GM18526 (cell line): Measurements from ENCODE around the gene PHACTR1.

Experiments
- POLR2A ChIP-seq: IDR thresholded peaks from 3 replicates; pipeline ENCODE4 v1.6.1; 2011; ENCODE audit not compliant: insufficient read length; ENCODE audit errors: extremely low read depth

Gene PHACTR1

DNA sequence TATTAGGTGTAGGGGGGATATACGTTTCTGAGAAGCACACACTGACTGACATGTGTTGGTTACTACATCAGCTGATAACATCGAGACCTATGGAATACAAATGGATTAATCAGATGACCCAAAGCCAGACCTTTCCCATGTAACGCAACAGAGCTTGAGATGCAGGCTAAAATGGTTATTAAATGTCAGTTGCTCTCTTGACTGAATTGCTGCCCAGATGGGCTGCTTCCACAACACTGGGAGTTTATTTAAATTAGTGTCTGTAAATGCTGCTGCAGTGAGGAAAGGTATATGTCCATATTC is 298.8 kb downstream of the PHACTR1 start:
- no peak for TF ChIP-seq POLR2A

DNA sequence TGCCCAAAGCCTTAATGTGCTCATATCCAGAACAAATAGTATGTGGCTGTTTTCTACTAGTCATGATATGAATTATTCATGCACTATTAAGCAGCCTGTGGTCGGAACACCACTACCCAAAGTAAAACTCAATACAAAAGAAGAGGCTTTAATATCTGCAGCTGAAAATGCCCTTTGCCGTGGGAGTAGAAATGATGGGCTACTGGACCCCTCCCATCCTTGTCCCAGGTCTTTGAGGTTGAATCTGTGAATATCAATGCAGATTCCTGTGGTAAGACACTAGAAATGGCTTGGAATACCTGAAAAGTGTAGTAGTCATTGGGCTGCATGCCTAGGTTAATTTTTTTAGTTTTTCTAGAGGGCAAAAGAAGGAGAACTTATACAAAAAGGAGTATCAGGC is 308.0 kb downstream of the PHACTR1 start:
- no peak for TF ChIP-seq POLR2A

DNA sequence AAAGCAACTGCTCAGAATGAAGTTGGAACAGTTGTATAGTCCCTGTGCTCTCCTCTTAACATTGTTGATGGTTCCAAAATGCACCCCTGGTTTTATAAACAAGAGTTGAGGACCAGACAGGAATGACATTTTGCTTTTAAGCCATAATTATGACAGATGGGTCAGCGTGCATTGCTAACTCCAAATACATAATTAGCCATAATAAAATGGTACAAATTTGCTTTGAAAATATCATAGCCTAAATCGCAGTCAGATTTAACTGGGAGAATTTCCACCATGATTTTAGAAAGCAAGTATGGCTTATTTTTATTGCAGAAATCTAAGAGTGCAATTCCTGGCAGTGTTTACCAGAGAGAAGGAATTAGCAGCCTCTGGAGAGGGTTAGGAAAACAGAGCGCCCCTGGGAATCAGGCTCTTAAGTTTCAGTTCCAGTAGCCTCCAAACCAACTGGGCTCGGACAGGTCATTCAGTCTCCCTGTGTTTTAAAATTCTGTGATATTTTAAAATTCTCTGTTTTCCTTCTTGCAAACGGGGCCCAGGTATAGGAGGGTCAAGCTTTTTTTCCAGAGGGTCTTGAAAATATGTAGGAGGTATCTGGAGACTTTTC is 309.4 kb downstream of the PHACTR1 start:
- TF ChIP-seq POLR2A, result no peak

DNA sequence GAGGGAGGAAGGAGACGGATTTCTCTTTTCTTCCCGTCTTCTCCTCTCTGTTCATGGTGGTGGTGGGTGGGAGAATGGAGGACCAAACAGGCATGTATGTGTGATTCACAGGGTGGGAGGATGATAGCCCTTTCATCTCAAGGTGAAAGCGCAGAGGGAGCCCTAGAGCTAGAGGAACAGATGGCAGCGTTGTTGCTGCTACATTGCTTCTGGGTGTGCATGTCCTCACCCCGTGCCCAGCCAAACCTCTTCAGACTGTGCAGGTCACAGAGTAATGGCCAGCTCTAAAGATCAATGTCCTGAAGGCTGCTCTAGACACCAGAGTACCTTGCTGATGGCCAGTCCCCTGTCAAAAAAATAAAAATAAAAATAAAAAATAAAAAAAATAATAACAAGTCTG is 310.0 kb downstream of the PHACTR1 start:
- TF ChIP-seq POLR2A, result no peak

DNA sequence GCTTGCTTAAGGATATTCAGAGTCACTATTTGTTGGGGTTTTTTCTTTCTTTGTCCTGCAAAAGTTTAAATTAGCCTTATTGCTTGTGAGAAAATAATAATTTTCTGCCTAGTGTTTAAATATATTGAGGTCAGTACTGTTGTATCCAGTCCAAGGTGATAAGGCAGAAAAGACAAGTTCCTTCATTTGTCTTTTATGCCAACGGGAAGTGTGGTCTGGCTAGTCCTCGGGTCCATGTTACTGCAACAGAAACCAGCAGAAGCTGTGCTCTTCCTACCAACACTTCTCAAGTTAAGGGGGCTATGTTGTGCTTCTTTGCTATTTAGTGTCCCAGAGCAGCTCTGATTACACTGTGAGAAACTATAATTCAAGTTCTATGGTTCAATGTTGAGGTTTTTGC is 310.6 kb downstream of the PHACTR1 start:
- no peak for TF ChIP-seq POLR2A

DNA sequence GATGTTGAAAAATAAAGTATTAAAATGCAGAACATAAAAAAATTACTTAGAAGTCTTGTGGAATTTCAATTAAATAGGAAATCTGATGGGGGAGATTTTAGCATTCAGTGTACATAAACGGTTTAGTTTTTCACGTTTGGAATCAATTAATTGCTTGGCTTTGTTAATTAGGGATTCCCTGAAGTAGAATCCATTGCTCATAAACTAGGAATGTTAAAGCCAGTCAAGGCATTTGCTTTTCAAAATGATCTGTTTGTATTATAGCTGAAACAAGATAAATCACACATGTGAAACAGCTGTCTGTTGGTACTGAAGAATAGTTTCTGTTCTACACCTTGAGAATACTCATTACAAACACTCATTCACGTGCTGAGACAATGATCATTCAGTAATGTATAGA is 313.8 kb downstream of the PHACTR1 start:
- TF ChIP-seq POLR2A, result no peak

DNA sequence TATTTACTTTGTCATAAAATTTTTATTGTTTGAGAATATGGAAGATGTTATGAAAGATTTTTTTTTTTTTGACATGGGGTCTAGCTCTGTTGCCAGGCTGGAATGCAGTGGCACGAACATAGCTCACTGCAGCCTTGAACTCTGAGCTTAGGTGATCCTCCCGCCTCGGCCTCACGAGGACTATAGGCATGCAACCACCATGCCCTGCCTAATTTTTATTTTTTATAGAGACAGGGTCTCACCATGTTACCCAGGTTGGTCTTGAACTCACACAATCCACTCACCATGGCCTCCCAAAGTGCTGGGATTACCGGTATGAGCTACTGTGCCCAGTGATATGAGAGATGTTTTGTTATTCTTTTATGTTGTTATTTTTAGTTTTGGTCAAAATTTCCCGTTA is 316.0 kb downstream of the PHACTR1 start:
- no peak for TF ChIP-seq POLR2A

DNA sequence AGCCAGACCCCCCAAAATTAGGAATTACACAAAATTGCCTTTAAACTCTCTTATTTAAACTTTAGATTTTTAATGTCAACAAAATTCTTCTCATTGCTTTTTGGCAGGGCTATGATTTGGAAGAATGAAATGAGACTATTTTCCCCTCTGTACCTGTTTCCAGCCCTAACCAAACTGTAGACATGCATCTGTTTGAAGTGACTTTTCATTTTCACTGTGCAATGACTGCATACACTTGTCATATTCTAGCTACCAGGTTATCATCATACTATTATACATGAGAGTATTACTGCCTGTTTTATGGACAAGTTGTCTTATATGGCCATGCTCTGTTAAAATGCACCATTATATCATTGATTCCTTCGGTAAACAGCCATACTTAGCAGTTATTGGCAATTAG is 316.6 kb downstream of the PHACTR1 start:
- TF ChIP-seq POLR2A, result no peak

DNA sequence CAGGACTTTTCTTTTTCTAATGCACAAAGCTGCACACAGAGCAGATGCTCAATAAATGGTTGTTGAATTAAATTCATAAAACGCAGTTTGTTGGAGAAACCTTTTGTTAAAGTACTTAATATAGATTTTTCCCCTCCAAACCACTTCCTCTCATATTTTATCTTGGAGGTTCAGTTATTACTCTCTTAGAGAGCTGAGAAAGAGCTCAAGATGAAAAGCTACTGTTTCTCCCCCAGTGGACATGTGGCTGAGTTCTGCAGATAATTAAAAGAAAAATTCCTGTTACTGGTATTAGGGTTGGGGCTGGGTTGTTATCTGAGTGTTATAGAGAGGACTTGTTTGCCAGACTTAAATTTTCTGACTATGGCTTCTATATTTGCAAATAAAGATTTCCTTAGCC is 317.7 kb downstream of the PHACTR1 start:
- TF ChIP-seq POLR2A, result no peak

DNA sequence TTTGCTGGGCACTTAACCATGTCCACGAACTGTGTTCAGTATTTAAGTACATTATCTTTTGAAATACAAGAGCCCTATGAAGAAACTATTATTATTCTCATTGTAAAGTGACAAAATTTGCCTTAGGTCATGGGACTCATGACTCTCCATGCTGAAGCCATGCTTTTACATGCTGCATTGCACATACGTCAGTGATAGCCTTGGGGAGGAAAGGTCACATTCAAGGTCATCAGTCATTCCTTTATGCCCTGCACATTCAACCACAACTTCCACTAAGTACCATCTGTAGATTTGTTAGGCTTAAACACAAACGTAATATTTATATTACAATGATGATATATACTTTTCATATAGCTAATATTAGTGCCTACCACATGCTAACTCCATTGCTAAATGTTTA is 319.0 kb downstream of the PHACTR1 start:
- TF ChIP-seq POLR2A, result no peak

DNA sequence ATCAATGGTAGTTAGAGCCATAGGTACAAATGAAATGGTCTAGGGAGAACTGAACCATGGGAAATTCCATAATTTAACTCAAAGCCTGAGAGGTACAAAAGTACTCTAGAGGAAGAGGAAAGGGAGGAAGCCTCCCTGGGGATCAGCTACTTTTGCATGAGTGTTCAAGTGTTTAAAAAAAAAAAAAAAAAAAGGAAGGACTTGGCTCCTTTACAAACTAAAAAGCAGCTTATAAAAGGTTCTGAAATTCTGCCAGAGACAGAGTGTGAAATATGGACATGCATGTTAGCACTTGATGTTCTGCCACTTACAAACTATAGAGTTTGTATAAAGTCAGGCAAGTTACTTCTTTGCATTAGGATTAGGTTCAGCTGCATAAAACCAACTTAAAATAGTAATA is 321.7 kb downstream of the PHACTR1 start:
- no peak for TF ChIP-seq POLR2A

DNA sequence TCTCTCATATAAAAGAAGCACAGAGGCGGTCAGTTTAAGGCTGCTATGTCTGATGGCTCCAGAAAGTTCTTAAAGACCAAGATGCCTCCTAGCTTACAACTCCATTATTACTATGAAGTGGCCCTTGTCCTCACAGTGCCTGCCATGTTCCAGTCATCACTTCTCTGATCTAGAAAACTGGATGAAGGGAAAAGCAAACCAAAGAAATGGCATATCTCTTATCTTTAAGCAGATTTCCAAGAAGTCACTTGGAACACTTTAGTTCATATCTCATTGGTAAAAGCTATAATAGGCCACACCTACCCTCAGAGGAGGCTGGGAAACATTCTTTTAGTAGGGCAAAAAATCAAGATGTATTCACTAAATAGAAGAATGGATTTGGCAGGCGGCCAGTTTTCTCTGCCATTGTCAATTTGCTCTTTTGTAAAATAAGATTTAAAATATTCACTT is 322.2 kb downstream of the PHACTR1 start:
- TF ChIP-seq POLR2A, result no peak

DNA sequence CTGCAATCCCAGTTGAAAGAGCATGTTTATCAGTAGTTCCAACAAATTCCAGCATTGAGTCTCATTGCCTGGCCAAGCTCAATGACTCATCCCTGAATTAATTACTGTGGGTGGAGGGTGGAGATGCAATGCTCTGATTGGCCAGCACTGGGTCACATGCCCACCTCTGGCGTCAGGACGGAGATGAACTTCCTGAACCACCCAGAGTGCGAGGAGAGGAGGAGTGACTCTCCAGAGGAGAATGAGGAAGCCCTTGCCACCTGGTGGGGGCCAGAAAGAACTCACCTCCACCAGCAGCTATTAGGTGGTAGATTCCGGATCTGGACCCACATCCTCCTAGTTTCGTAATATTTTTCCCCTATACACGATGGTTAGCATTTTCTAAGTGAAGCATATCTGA is 327.8 kb downstream of the PHACTR1 start:
- TF ChIP-seq POLR2A, result no peak

DNA sequence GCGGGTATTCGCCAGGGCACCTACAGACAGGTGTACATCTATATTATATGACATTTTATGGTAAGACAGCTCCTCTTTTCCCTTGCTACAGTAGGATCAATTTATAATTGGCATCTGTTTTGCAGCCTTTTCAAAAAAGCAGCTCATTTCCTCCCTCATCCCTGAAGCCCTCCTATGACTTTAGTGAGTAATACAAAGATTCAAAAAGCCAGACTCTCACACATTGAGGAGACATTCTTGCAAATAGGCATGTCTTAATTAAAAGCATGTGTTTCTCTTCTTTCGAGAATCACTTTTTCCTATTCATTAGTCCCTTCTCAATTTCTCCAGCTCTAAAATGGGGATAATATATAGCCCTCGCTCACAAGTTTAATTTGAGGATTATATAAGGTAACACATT is 328.3 kb downstream of the PHACTR1 start:
- no peak for TF ChIP-seq POLR2A

DNA sequence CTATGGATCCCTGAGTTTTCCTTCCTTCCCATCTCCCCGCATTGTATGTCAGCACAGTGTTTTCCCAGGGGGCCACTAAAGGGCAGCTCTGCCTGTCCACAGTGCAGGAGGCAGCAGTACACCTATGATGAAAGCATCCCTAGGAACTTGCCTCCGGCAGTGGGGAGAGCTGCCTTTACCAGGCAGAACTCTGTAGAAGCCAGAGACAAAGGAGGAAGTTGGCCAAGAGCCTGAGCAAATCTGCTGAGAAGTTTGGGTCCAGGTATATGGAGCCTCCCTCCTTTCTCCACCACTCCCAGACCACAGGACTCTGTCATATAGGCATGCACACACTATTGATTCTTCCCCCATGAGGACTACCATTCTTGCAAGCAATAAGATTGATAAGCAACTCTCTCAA is 329.1 kb downstream of the PHACTR1 start:
- TF ChIP-seq POLR2A, result no peak

DNA sequence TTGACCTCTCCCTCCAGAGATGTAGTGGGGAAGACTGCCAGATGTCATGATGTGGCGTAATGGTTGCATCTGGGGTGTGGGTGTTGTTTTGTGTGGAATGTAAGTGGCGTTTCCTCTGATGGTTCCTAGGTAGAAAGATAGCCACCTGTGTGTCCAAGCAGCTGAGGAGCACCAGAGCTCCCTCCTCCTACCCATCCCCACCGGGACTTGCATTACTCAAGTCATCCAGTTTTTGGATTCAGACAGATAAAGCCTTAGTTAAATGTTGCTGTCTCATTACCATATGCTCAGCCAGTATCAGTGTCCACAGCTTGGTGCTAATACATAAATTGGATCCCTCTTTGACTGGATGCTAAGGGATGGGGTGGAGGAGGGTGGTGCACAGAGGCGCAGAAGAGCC is 329.5 kb downstream of the PHACTR1 start:
- TF ChIP-seq POLR2A, result no peak

DNA sequence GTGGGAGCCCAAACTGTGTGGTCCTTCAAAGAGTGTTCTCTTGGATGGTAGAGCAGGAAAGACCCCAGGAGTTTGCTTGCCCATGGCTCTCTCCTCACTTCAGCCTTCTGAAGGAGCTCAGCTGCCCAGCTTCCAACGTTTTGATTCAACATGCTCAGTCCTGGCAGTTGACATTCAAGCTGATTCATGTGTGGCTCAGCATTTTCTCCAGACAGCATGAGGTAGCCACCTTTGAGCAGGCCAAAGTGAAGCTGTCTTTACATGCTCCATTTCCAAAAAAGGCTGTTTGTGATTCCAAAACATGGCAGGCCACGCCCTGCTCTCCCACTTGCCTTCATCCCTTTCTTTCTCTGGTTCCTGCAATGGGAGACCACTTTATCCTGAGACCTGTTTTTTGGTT is 331.5 kb downstream of the PHACTR1 start:
- no peak for TF ChIP-seq POLR2A
